CD4-positive, alpha-beta T cell treated with Interleukin-21 for 1 hour (primary cell): Measurements from ENCODE around the gene ASXL2.
"Not testable (repeated sequence)": the region's sequence is repeated elsewhere in the genome, so short reads cannot be mapped to it uniquely, and the experiment has no call there.

Experiments used
- DNase-seq: peaks from one replicate; pipeline ENCODE4 v3.0.0-alpha.2; 2020

Gene ASXL2

DNA sequence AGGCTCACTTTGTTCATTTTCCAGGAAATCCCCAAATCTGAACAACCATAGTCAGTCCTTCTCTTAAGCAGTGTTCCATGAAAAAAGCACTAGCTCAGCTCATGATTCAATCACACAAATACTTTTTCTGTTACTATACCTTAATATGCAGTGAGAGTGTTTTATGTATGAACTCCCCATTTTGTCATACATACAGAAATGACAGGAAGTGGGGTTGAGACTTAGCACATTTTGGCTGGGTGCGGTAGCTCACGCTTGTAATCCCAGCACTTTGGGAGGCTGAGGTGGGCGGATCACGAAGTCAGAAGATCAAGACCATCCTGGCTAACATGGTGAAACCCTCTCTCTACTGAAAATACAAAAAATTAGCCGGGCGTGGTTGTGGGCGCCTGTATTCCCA is 149.7 kb downstream of the ASXL2 start:
- DNase-seq = no peak

DNA sequence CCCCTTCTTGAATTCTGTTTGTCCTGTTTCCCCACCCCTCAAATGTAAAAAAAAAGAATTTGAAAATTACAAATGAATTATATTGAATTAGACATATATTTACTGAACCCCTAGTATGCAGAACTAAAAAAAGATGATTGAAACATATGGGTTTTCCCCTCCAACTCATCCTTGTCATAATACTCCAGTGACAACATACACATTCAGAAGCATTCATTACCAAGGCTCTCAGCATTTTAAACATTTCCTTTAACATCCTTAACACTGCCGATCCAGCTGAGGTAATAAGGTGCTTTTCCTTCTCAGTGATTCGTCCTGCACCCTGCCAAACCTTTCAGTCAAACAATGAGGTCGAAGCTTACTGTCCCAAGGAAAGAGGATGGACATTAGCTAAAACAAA is 151.8 kb downstream of the ASXL2 start:
- DNase-seq = no peak

DNA sequence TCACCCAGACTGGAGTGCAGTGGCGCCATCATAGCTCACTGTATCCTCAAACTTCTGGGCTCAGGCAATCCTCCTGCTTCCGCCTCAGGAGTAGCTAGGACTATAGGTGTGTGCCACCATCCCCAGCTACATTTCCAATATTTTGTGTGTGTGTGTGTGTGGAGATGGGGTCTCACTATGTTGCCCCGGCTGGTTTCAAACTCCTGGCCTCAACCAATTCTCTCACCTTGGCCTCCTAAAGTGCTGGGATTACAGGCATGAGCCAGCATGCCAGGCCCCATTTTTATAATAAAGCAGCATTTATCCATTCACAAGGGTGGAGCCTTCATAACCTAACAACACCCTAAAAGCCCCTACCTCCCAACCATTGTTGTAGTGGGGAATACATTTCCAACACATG is 152.4 kb downstream of the ASXL2 start:
- no peak for DNase-seq

DNA sequence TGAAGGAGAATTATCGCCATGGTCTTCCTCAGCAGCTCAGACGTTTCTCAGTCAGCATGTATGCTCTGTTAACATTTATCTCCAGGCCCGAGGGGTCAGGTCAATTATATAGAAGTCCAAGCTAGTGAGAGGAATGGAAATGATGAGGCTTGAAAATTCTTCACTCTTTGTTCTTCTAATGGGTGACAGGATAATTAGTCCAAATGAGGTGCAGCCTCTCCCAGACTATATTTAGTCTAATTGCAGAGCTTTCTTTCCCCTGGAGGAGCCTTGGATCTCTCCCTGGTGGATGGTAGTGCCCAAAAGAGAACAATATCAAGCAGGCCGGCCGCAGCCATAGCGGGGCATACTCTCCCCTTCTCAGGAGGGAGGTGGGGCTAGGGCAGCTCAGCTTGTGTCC is 153.5 kb downstream of the ASXL2 start:
- no peak for DNase-seq

DNA sequence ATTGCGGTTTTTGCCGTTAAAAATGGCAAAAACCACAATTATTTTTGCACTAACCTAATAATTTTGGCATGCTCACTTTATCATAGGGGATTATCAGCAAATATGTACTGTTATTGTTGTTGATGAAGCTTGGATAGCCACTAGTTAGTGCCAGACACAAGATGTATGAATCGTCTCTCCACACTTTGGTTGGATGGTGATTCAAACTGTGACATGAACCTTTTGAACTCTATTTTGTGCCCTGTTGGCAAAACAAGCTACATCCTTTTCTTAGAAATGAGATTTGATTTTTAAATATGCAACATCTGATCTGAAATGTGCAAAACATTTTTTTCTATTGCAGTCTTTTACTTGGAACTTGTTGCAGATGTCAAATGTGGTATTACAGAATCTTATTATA is 156.1 kb downstream of the ASXL2 start:
- DNase-seq = no peak

DNA sequence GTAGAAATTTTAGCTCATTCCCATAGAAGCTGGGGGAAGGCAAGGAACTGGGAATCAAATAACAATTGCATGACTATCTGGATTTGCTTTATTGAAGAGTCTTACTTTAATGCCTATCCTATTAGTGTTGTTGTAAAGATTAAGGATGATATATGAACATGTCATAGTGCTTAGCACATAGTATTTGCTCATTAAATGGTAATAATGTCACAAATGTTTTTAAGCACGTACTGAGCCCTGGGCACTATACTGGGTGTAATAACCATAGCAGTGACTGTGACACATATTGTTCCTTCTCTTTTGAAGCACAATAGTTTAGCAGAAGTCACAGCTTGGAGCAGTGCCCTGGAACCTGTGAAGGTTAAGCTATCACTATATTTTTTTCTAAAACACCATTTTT is 157.7 kb downstream of the ASXL2 start:
- DNase-seq = no peak

DNA sequence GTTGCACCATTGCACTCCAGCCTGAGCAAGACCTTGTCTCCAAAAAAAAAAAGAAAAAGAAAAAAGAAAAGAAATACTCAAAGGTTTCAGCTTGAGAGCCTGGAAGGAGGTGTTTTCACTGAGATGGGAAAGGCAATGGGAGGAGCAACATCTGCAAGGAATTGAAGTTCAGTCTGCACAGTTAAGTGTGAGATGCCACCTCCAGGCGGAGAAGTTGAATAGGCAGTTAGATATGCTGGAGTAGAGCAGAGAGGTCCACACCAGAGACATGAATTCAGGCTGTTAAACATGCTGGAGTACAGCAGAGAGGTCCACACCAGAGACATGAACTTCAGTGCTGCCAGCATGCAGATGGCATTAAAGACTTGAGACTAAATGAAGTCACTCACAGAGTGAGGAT is 163.5 kb downstream of the ASXL2 start:
- no peak for DNase-seq

DNA sequence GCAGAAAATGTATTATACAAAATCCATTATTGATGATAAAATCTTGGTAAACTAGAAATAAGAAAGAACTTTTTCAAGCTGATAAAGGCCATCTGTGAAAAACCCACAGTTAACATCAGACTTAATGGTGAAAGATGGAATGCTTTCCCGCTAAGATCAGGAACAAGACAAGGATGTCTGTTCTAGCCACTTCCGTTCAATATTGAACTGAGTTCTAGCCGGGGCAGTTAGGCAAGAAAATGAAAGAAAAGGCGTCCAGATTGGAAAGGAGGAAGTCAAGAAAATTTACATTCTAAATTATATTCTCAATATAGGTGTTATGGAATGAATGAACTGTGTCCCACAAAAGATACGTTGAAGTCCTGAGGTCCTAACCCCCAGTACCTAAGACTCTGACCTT is 165.8 kb downstream of the ASXL2 start:
- no peak for DNase-seq

DNA sequence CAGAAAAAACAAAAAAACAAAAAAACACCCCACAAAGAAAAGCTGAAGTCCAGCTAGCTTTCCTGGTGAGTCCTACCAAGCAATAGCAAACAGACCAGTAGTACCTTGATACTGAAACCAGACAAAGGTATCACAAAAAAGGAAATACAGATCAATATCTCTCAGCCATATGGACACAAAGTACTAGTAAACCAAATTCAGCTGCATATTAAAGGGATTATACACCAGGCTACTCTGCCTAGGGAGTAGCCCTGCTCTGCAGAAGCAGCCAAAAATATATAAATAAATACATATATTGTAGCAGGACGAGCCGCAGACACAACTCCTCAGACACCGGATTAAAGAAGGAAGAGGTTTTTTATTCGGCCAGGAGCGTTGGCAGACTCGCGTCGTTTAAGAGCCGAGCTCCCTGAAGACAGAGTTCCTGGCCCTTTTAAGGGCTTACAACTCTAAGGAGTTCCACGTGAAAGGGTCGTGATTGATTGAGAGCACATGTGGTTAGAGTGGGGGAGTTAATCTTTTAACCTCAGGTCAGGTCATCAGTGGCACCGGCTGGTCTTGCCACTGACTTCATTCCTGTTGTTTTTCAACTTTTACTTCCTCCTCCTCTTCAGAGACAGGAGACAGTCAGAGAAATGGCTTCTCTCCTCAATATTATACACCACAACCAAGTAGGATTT is 166.5 kb downstream of the ASXL2 start:
- DNase-seq = no peak

DNA sequence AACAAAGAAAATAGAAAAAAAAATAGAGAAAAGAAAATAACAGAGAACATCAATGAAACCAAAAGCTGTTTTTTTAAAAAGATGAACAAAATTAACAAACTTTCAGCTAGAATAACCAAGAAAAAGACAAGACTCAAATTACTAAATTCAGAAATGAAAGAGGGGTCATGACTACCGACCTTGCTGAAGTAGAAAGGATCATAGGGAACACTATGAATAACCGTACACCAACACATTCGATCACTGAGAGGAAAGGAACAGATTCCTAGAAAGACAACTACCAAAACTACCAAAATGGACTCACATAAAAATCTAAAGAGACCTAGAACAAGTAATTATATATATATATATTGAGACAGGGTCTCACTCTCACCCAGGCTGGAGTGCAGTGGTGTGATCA is 167.5 kb downstream of the ASXL2 start:
- no peak for DNase-seq

DNA sequence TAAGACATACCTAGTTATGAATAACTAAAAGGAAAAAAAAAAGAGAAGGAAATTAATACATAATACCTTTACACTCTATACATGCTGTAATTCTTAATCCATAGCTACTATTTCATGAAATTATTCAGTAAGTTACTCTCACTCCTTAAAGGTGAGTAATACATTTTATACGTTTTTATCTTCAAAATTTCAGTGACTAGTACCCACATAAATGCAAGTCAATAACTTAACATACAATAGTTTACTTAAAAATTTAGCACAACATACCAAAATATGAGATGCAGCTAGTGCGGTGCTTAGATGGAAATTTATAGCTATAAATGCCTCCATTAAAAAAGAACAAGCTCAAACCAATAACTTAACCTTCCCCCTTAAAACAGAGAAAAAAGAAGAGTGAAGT is 168.9 kb downstream of the ASXL2 start:
- DNase-seq = no peak

DNA sequence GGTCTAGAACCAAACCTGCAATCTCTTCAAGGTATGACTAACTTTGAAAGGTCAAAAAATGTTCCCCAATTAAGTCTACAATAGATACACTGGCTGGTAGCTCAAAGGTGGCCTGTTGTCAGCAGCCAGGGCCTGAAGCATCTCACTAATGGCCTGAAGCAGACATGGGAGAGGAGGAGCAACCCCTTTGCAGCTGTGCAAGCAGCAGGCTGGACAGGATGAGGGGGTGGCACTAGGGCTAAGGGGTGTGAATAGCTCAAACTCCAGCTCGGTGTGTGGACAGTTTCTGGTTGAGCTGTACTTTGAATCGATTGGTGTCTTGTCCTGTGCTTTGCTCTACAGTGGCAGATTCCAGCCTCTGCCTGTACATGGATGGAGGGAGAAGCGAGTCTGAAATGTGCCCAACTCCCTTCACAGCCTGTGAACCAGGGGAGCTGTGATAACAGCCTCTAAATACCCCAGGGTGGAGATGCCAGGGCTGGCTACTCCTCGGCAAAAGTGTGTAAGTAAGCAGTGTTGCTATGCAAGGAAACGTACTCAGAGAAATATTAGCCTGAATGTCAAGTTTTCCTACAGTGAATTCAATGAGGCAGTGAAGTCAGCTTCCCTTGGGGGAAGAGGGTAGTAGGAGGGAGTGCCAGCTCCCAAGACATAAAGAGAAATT is 170.2 kb downstream of the ASXL2 start:
- no peak for DNase-seq

DNA sequence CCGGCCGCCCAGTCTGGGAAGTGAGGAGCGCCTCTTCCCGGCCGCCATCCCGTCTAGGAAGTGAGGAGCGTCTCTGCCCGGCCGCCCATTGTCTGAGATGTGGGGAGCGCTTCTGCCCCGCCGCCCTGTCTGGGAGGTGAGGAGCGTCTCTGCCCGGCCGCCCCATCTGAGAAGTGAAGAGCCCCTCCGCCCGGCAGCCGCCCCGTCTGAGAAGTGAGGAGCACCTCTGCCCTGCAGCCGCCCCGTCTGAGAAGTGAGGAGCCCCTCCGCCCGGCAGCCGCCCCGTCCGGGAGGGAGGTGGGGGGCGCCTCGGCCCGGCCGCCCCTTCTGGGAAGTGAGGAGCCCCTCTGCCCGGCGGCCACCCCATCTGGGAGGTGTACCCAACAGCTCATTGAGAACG is 172.7 kb downstream of the ASXL2 start:
- DNase-seq = not testable (repeated sequence)

DNA sequence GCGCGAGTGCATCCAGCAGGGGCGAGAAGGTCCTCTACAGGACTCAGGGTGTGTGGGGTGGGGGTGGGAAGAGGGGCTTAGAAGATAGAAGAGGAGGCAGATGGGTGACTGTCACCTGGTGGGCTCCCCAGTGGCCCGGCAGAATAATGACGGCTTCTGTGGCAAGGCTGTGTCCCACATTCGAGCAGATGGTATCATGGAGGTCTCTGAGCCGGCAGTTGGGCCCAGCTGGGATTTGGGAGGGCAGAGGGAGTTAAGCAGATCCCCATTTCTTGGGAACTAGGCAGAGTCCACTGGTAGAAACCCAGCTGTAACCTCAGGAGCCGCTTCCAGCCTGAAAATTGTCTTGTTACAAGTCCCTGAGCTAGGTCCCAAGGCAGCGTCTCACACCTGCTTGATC is 176.5 kb downstream of the ASXL2 start:
- DNase-seq = no peak

DNA sequence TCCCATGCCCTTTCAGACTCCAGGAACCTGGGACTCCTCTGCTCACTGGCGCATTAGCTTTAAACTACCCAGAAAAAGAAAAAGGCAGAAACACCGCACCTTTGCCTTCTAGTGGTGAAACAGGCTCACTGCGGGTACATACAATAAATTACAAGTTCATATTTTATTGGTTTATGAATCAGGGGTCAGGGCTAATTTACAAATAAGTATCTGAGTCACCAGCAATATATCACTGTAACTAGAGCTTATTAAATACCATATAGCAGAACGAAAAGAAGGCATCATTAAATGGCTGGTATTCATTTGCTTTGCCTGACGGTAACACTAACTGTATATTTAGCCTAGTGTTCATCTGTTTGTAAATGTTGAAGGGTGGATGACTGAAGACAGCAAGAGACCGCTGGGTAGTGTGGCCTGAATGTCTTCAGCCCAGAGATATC is 178.0 kb downstream of the ASXL2 start:
- peak; percentile 53 for DNase-seq

DNA sequence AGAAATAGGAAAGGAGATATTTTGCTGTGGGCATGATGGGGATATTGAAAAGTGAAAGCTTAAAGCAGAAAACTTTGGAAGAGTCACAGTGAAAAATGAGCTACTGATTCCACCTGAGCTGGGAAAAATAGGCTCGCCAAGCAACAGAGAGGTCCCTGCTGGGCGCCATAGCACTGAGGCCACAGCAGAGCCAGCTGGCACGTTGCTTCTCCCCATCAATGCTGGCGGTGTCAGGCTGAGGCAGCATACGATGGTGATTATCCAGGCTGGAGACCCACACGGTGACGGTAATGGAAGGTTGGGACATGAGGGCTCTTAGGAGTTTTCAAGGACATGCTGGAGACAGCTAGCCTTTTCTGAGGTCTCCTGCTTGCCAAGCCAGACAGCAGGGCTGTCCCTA is 179.1 kb downstream of the ASXL2 start:
- no peak for DNase-seq

DNA sequence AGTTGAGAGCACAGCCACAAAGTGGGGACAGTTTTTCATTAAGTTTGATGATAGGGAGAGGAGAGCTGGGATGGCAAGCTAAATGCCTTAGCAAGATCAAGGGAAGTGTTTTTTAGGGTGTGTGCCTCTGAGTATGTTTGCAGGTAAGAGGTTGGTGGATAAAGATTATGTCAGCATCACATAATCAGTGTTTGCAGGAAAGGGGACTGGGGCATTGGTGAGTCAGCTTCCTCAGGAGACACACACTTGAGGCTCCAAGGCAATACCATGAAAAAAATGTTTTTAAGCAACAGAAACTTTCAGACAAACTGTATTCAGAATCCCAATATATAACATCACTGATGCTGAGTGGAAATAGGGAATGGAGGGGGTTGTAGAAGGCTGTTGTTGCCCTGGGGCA is 179.5 kb downstream of the ASXL2 start:
- no peak for DNase-seq

DNA sequence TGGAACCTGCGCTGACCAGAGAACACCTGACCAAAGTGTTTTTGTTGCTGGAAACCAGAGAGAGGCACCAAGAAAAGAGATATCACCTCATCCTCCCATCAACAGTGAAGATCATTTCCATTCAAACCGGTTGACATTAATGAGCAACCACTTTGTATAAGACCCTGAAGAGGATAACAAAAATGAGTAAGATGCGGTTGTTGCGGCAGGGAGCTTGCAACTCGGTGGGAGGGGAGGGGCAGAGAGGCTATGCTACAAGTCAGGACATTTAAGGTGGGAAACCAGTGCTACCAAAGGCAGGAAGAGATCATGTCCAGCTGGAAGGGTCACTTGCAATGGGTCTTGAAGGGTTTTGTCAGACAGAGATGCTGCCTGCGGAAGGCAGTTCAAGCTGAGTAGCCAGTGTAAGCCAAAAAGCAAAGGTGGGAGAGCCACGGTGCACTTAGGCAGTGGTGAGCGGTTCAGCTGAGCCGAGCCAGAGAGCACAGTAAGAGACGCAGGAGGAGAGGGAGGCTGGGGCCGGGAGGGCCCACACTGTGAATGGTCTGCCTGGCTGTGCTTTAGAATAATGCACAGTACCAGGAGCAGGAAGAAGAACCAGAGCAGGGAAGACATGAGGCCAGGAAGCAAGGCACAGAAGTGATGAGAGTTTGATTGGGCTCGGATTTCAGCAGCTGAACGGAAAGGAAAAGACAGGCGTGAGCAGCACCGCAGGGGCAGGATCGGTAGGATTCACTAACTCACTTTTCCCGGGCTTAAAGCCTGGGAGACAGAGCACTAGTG is 180.5 kb downstream of the ASXL2 start:
- DNase-seq = no peak

DNA sequence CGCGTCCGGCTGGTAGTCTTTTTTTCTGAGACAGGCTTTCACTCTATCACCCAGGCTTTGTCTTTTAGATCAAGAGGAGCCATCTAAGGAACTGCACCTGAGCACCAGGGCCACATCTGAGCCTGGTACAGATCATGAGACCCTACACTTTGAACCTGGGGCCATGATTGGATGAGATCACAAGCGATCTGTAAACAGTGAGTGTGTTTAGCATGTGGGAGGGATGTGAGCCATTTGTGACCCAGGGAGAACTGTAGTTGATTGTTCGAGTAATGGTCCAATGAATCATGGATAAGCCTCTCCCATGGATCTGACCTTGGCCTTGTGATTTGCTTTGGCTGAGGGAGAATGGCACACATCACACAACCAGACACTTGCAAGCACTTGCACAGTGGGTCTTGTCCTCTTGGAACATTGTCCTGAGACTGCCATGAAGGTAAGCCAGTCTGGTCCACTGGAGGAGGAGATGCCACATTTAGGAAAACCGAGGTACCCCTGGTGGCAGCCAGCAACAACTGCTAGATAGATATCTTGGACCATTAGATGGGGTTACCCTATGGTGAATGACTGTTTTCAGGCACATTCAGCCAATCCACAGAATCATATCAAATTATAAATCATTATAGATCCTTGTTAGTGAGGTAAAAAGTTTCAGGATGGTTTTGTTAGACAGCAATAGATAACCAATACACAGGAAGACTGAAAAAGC is 185.4 kb downstream of the ASXL2 start:
- no peak for DNase-seq

DNA sequence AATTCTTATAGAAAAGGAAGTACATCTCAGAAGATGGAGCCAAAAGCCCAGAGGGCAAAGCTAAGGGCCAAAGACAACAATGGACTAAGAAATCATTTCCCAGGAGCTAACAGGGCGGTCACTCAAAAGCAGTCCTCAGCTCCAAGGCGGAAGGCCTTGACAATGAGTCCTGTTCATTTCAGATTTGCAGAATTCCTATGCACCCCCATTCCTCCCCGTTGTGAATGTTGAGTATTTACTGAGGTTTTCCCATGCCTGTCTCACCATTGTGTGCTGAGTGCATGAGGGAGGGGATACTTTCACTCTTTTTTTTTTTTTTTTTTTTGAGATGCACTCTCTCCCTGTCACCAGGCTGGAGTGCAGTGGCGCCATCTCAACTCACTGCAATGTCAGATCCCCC is 186.1 kb downstream of the ASXL2 start:
- no peak for DNase-seq

DNA sequence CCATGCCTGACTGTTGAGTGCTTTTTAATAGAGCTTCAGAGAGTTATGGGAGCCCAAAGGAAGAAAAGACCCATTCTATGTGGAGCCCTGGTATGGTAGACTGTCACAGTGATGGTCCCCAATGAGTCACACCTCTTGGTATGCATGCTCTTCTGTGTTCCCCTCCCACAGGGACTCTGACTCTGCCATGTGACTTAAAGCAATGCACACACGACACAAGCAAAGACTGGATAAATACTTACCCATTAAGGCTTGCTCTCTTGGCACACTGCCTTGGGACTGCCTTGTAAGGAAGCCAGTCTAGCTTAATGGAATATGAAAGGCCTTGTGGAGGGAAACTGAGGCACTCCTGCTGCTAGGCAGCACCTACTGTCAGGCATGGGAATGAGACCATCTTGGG is 188.2 kb downstream of the ASXL2 start:
- DNase-seq = no peak

DNA sequence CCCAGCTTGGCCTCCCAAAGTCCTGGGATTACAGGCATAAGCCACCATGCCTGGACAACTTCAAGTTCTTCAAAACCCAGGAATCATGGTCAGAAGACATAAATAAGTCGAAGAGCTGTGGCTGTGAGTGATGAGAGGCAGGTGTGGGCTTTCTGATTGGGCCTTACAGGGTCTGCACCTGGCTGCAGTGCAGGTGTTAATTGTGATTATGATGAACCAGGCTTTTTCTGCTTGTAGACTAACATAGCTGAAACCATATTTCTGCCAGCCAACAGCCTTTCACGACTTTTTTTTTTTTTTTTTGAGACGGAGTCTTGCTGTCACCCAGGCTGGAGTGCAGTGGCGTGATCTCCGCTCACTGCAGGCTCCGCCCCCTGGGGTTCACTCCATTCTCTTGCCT is 190.1 kb downstream of the ASXL2 start:
- no peak for DNase-seq

DNA sequence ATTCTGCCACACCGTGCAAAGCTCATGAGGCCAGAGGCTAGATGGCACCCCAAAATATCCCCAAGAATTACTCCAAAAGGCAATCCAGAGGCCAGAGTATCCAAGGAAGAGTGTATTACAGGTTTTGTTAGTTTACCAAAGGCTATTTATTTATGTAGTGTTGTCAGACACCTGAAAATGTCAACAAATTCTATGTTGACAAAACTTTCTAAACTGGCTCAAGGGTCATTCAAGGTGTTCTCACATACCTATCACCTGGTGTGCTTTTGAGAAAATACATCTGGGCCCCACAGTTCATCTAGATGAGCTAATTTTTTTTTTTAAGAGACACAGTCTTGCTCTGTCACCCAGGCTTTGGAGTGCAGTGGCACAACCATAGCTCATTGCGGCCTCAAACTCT is 192.5 kb downstream of the ASXL2 start:
- DNase-seq = no peak
